Cerebellar cortex (tissue), 1 donor: ENCODE measurements around the gene AFF4.
A peak's percentile ranks its signal among the peaks of the same experiment; 100 is the strongest.

Experiments used
- DNase-seq: peaks from one replicate; pipeline ENCODE4 v3.0.0-alpha.2; 2015; ENCODE audit warnings: low spot score

The AFF4 gene

DNA sequence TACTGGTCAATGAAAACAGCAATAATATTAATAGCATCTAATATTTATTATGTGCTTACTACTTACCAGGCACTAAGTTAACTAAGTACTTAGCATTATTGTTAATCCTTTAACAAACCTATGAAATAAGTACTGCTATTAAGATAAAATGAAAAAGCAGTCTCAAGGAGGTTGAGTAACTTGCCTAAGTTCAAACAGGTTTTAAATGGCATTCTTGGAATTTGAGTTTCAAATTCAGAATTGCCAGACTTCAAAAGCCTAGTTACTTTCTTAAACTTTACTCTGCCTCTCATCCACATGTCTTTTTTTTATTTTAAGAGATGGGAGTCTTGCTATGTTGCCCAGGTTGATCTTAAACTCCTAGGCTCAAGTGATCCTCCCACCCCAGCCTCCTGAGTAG lies 73.9 kb downstream of the AFF4 start:
- no peak for DNase-seq

DNA sequence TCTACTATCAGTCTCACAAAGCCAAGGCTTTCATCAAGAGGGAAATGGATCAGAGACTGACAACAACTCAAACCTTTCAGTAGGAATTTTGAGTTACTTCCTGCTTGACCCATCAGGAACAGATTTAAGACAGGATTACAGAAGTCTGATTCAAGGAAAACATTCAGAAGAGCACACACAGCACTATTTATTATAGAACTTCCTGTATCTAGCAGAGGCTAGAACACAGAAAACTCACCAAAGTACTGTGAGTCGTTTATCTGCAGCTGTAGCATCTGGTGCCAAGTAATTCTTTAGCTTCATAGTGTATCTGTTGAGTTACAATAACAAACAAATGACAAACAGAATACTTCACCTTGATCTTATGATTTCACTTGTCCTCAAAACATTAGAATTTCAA lies 76.2 kb downstream of the AFF4 start:
- no peak for DNase-seq

DNA sequence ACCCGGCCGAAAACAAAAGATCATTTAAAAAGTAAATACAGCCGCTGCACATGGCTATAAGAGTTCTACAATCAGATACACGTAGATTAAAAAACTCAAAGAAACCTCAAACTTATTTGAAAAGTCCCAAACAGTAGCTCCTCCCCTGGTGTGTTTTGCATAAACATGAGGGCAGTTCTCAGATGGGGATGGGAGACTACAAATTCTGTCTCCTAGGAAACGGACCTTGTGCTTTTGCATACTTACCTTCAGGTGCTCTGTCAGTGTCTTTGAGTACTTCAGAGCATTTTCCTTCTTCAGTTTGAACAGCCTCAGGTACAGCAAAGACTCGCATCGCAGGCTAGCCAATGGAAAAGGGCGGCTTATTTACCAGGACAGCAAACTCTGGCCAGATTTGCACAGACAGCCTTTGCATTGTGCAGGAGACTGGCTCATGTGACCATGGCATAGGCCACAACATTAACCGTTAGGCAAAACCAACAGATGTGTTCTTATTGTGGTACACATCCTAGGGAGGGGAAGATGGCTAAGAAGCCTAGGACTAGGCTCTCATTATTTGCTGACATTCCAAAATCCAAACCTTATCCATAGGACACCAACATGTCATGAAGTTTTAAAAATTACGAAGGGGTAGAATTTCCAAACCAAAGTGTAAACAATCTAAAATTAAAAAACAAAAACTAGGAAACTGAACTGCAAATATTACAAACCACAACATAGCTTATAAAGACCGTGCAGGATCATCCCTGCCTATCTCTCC lies 77.2 kb downstream of the AFF4 start:
- no peak for DNase-seq

DNA sequence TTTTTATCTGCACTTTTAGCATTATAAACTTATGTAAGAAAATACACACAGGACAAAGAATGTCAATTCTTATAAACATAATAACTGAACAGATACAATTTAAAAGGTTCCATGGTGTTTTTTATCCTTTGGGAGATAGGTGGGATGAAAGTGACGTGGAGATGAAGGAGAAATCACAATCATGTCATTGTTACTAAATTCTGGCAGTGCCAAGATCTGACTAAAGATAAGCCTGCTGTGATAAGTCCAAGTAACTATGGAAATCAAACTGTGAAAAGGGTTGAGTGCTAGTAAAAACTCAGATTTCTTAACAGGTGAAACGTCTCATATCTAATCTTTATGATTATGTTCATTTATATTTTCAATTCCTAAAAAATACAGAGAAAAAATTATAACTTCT lies 78.9 kb downstream of the AFF4 start:
- DNase-seq, result no peak

DNA sequence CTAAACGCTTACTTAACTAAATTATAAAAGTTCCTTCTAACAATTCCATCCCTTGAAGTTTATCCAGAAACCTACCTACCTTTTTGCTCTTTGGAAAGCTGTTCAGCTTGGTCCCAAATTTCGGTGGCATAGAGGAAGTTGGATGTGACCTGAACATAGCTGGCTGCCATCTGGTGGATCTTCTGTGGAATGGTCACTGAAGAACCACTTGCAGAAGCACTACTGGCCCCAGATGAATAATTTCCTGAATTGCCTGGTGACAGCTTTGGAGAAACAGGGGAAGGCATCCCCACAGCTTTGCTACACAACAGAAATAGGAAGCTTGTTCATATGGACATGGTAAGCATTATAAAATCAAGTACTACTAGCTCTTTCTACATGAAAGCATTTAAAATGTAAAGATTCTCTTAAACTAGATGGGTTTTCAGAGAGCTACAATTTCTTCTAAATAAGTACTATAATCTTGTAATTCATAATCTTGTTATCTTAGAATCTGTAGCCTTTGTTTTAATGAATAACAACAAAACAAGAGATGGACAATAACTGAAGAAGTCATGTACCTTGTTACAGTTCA lies 80.1 kb downstream of the AFF4 start:
- peak; percentile 85 for DNase-seq

DNA sequence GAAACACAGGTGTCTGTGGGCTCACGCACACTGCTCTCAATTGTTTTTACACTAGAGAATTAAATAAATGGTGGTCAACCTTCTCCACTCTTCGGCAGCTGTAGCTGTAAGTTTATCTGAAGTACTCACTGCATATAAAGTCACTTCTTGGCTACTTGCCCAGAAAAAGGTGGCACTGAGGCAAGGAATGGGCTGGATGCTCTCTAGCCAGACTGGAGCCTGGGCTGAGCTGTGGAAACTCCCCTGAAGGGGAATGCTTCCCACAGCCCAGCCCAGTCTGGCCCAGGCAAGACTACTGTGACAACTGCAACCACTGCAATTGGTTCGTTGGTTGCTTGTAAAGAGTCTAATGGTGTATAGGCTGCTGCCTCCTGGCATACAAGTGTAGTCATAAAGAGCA lies 85.5 kb downstream of the AFF4 start:
- DNase-seq, result no peak

DNA sequence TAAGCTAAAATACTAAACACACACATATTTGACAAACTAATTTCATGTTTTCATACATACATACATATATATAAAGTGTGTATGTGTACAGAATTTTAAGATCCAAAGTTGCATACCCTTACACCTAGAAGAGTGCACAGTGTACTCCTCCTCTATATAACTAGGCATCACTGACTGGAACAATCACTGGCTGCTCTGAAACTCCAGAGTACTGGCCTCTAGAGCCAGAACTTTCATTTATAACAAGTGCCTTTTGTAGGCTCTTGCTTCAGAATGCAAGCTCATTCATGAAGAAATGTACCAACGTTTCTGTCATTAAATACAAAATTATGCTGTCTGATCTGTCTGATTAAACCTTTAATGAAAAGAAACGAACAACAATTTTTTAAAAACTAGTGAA lies 86.0 kb downstream of the AFF4 start:
- DNase-seq, result no peak

DNA sequence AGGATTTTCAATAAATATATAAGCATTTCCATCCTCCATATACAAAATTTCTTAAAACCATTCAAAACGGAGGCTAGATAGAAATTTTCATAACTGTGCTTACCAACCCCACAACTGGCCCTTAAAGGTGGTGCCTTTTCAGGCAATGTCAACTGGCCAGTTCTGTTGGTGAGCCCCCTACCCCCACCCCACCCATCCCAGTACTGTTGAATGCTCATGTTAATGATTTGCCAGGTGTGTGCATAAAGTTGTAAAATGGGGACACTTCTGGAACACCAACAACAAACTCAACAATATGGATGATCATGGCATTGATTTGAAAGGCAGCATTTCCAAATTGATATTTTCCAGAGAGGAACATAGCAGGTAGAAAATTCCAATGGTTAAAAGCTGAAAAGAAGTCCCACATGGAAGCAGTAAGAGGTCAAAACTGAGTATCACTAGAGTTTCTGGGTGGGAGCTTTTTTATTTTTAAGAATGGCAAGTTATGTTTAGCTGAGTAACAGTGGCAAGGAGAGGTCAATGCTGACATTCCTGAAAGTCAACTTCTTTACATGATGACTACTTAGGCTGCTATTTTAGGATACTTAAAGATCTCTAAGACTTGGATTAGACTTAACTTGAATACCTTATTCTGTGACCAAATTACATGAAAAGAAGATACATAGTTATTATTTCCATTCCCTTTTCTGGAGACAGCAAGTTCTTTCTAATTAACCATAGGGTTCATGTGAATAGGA lies 87.2 kb downstream of the AFF4 start:
- DNase-seq, result no peak

DNA sequence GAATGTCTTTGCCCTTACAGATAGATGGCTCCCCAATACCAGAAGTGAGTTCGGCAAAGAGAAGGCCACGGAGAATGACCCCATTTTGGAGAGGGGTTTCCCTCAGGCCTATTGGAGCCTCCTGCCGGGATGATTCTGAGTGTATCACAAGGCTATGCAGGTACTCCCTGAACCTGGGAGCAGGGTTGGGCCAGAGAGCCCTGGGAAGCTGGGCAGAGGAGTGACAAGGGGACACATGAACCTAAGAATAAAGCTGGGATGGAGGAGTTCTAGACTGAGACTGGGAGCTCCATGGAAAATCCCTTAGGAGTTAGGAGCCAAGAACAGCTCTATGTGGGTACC lies 89.5 kb downstream of the AFF4 start:
- DNase-seq, result no peak

DNA sequence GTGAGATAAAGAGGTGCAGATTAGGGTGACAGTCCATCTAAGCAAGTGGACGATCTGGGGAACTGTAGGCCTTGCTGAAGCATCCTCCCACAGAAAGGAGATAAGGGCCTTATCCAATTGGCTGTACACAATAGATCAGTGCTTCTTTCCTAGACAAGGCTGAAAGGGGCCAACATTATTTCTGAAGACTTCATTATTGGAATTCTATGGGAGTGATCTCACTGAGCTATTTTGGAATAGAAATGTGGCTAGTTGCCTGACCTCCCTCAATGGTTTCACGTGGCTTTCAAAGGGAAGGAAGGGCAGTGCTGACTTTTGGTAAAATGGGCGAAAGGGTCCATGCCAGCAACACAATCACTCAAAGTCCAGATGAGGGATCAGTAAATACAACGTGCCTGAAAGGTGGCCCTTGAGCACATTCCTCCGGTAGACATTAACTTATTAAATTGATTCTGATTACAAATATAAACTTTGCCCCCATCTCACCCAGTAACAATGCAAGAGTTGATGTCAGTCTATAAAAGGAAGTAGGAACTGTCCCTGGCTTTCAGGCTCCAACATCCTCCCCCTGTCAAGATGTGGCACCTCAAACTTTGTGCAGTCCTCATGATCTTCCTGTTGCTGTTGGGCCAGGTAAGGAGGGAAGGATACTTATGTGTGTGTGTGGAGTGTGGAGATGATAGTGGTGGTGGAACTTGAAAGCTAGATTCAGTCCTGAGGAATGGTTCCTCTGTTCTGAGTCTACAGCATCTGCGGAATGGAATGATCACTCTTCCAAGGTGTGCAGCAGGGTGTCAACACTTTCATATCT lies 90.1 kb downstream of the AFF4 start, which contains the start of gene LEAP2:
TSS of gene LEAP2 (plus strand) at position 550 of the 811 bp plus-strand sequence. CDS start at position 577, 27 bp downstream.
- no peak for DNase-seq

DNA sequence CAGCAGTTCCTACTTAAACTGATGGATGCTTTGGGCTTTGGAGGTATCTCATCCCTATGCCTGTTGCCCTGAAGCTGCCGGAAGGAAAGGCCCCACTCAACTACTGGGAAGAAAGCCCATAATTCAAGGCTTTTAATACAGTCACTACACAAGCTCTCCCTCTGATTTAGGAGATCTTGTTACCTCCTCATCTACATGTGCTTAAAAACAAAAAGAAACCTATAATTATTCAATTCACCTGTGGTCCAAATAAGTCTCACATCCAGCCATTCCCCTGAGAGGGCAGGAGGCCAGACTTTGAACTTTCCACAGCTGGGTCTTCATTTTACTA lies 90.7 kb downstream of the AFF4 start:
- DNase-seq, result no peak

DNA sequence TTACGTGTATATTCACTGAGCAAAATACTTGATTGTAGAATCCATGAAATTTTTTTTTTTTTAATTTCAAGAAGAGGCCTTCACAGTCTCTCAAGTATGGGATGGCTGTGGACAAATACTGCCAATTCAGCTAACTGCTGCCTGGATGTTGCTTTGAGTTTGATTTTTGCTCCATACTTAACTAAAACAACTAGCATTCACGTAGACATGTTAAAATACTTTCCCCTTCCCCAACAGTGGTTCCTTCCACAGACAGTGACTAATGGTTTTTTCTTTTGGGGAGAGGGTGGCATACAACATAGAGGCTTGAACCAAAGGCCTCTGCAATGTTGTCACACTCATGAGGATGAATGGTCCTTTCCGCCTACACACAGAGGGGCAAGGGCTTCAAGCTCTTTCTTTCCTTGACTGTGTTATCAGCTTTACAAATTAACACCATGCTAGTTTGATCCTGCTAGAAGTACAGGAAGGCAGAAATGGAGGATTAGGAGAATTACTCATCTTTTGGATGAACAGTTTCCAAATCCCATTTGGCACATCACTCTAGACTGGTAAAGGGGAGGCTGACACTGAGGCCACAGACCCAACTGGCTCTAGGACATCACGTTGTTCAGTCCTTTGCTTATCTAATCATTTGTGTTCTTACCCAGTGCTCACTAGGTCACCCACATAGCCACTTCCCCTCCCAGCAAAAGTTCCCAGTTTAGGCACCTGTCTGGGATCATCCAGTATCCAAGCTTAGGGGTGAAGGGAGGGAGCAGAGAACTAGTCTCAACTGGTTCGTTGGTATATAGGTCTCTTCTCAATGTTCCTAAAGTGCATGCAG lies 91.8 kb downstream of the AFF4 start:
- no peak for DNase-seq

DNA sequence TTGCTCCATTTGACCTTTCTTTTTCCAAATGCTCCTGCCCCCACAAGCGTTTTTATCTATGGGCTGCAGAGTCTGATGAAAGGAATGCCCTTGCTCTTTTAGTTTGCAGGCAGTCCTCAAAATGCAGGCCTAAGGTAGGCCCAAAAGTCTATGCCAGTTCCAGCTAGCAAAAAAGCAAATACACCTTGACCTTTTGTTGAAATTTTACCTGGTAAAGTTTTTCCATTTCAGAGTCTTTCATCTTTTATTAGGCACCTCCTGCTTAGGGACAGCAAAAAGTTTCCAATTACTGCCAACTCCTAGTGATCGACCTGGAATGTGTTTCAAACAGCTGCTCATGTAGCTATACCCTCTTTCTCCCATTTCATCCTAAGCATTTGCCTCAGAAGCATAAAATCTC lies 92.6 kb downstream of the AFF4 start:
- DNase-seq, result no peak

DNA sequence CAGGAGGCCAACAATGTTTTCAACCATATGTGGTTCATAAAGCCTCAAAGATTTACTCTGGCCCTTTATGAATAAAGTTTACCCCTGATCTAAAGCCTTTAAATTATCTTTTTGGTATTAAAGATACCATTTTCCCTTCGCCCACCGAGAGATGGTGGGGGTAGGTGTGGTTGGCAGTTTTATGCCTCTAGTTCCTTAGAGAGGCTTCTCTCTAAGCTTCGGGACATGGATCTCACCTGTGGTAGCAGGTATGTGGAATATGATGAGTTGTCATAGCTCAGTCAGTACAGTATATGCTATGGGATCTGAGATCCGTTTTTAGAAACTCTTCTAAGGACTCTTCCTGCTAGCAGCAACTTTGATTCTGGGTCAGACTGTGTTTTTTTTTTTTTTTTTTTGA lies 94.7 kb downstream of the AFF4 start:
- no peak for DNase-seq

DNA sequence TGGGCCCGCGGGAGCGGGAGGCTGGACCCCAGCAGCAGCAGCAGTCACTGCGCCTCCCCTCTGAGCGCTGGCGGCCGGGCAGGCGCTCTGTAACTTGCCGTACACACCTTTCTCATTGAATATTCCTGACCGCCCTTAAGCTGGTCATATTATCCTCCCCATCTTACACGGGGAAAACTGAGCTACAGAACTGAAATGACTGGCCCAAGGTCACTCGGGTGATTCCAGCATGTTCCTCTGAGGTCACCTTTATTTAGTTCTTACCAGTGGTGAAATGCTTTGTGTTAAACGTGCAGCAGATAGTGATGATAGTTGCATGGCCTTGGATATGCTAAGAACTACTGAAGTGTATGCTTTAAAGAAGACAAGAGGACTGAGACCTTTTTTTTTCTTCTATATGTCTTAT lies 96.4 kb downstream of the AFF4 start:
- DNase-seq, result no peak

DNA sequence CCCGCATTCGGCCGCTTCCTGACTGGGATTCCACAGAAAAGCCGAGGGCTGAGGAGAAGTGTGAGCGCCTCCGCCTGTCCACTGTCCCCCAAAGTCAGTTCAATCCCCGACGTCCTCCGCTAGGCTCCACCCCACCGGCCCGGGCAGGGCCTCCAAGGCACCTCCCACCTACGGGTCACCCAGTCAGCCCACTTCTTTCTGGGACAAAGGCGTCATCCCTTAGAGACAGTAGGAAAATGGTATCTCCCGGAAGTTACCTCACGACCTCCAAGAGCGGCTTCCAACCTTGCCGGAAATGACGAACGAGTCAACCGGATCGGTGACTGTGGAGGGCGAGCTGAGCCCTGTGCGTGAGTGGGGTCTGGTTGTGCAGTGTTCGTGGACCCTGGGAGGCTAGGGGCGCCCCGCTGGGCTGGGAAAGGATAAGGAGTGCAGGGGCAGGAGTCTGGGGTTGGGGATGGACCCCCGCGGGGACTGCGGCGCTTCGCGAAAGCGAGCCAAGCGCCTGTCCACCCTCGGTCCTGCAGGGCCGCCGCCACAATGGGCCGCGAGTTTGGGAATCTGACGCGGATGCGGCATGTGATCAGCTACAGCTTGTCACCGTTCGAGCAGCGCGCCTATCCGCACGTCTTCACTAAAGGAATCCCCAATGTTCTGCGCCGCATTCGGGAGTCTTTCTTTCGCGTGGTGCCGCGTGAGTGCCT lies 96.9 kb downstream of the AFF4 start, which contains the start of the genes GDF9 and UQCRQ:
TSS of gene GDF9 (minus strand) at position 128 of the 704 bp plus-strand sequence. CDS start 1,936 bp downstream, outside the sequence.
TSS of gene UQCRQ (plus strand) at position 301 of the 704 bp plus-strand sequence. CDS start at position 541, 240 bp downstream.
- DNase-seq, result peak; percentile 100

DNA sequence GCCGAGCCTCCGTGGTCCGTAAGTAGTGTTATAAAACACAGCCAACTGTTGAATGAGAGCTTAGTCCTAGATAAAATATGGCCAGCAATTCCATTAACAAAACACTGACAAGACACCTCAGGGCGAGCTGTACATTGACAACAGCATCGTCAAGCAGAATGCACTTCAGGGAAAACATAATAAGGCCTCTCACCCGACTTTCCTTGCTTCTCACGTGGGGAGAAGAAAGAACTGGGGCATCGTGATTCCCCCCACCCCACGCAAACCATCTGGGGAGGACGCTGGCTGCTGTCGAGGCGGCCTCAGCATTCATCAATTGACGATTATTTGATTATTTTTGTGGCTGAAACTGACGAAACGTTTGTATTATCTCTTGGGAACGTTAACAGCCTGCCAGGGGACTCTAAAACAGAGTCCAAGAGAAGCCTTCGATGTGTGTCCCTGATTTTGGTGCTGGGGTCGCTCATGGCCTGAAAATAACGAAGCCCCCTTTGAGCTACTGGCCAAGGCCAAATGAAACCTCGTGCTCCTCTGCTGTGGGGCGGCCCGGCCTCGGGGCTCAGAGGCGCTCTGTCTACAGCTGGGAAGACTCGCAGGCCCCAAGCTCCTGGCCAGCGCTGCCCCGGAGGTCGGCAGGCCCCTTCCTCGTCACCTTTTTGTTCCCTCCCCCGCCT lies 97.6 kb downstream of the AFF4 start:
- no peak for DNase-seq

DNA sequence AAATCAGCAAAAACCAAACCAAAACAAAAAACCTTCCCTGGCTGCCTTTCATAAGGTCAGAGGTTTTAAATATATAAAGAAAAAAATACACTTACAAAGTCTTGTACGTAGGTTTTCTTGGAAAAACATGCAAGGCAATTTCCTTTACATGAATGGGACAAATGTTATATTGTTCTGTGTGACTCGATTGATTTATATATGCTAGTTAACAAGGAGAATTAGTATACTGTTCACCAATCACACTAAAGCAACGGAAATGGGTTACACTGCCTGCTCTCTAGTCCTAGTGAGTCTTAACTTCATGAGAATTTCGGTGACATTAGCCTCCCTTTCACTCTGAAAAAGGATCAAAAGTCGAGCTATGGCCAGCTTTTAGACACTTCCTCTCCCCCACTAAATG lies 102.7 kb downstream of the AFF4 start:
- no peak for DNase-seq

DNA sequence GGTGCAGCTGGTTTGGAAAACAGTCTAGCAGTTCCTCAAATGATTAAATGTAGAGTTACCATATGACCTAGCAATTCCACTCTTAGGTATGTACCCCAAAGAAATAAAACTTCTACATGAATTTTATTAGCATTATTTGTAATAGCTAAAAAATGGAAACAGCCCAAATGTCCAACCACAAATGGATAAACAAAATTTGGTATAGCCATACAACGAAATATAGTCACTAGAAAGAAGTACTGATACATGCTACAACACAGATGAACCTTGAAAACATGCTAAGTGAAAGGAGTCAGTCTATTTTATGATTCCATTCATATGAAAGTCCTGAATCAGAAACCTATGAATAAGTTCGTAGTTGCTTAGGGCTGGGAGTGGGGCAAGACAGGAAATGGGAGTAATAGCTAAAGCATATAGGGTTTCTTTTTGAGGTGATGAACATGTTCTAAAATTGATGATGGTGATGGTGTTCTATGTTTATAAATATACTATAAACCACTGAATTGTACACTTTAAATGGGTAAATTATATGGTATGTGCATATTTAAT lies 103.5 kb downstream of the AFF4 start:
- no peak for DNase-seq

DNA sequence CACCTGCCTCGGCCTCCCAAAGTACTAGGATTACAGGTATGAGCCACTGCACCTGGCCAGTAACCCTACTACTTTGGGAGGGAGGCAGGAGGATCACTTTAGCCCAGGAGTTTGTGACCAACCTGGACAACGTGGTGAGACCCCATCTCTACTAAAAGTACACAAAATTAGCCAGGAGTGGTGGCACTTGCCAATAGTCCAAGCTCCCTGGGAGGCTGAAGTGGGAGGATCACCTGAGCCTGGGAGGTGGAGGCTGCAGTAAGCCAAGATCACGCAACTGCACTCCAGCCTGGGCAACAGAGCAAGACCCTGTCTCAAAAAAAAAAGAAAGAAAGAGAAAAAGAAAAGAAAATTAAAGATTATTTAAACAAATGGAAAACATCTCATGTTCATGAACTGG lies 107.4 kb downstream of the AFF4 start:
- no peak for DNase-seq
